GM10847 (cell line): ENCODE data around the gene SHISAL2A.

Source experiments
- POLR2A ChIP-seq: IDR thresholded peaks from 2 replicates; pipeline ENCODE4 v1.6.1; 2011; ENCODE audit not compliant: insufficient read length; ENCODE audit errors: extremely low read depth

SHISAL2A gene

DNA sequence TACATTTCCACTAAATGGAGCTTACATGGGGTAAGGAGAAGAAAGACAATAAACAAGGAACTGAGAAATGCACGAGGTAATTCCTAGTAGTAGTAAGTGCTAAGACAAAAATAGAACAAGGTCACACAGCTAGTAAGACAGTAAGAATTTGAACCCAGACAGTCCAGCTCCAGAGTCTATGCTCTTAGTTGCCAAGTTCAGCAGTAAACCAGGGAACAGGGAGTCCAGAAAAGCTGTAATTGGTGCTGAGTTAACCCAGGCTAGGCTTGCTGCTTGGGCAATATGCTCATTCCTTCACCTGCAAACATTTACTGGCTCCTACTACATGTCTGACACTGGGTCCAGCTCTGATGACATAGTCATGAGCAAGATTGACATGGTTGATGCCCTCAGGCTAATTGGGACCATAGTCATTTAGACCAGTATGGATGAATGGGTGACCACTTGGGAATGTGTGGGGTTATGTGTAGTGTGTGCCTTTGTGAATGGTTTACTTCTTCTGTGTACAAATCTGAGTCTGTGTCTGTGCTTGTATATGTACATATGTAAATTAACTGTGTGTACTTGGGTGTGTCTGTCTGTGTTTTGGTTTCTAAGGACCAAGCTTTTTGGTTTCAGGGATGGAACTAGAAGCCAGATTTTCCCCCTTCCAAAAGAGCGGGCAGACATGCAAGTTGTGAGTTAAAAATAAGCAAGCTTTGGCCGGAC lies 28.8 kb upstream of the SHISAL2A start:
- no peak for TF ChIP-seq POLR2A

- no peak for TF ChIP-seq POLR2A
These were observed 19.2 kb upstream of the SHISAL2A start for GRCh38 chr1:52613636-52614373.

DNA sequence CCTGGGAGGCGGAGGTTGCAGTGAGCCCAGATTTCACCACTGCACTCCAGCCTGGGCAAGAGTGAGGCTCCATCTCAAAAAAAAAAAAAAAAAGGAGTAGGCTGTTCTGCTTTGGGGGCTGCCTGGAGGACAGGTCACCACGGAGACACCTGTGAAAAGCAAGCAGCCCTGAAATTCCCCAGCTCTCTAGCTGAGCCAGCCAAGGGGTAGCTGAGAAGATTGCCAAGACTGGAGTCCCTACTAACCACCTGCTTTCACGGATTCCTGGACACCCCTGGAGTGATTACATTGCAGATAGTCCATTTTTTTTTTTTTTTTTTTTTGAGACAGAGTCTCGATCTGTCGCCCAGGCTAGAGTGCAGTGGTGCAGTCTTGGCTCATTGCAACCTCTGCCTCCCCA lies 18.3 kb upstream of the SHISAL2A start:
- TF ChIP-seq POLR2A = no peak

DNA sequence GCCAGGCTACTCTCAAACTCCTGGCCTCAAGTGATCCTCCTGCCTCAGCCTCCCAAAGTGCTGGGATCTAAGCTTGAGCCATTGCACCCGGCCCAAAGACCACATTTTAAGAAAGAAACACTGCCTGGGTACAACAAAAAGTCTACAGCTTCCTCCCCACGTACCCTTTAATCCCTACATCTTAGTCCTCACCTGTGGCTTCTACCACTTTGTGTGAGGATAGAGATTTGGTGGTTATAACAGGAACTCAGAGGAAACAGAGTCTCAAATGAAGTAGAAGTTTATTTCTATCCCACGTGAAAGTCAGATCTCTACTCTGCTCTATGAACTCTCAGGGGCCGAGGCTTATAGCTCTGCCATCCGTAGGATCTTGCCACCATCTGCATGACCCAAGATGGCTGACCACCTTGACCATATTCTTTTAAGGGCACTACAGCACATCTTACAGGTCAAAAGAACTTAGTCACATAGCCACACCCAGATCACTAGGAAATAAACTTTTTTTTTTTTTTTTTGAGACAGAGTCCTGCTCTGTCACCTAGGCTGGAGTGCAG lies 17.4 kb upstream of the SHISAL2A start:
- TF ChIP-seq POLR2A = no peak

DNA sequence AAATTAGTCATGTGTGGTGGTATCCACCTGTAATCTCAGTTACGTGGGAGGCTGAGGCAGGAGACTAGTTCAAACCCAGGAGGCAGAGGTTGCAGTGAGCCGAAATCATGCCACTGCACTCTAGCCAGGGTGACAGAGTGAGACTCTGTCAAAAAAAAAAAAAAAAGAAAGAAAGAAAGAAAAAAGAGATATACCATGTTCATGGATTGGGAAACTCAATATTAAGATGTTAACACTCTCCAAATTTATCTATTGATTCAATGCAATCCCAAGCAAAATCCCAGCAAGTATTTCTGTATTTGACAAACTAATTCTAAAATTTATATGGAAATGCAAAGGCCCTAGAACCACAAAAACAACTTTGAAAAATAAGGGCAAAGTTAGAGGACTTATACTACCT lies 11.0 kb upstream of the SHISAL2A start:
- no peak for TF ChIP-seq POLR2A

GRCh38 chr1:52623812-52624211 lies 9.2 kb upstream of the SHISAL2A start:
- TF ChIP-seq POLR2A = no peak

DNA sequence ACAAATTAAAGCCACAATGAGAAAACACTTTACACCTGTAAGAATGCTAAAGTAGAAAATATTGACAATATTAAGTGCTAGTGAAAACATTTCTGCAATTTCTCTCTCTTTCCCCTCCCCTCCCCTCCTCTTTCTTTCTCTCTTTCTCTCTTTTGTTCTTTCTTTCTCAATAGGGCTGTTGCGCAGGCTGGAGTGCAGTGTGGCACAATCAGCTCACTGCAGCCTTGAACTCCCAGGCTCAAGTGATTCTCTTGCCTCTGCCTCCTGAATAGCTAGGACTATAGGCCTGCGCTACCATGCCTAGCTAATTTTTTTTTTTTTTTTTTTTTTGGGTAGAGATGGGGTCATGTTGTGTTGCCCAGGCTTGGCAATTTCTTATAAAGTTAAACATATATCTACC lies 5.9 kb upstream of the SHISAL2A start:
- TF ChIP-seq POLR2A = no peak

DNA sequence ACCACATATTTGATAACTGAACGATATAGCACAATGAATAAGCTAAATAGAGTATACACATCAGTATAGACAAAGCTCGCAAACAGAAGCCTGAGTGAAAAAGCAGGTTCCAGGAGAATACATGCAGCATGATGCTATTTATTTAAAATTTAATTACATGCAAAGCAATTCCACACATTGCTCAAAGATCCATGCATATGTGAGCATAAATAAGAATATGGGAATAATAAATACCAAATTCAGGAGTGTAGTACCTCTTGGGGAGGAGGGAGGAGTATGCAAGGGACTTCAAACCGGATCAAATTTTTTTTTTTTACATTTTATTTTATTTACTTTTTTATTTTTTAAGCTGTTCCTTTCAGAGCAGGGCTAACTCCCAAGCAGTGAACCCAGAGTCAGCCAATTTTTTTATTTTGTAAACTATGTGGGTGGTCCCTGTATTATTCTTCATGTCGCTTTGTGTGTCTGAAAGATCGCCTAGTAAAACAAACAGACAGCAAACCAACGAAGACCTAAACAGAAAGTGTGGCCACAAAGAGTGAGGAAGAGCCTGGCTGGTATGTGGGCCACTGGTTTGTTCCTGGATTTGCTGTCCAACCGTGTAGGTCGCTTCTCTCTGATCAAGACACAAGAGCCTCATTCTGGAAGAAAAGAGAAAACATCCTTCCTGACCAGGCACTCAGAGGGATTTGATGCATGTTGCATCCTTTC lies 4.2 kb upstream of the SHISAL2A start:
- TF ChIP-seq POLR2A = no peak

DNA sequence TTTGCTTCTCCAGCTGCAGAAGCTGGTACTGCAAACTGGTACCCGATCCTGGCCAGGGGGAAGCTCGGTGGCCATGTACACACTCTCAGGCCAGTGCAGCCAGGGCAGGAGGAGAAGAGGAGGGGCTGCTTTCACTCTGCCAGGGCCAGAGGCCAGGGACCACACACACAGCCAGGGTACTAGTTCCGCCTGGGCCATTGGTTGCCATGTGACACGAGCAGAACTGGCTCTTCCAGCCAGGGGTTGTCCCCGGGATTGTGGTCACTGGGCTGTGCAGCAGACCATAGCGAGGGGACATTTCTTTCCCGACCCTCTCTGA lies 3.7 kb upstream of the SHISAL2A start:
- no peak for TF ChIP-seq POLR2A

- no peak for TF ChIP-seq POLR2A
These were observed 3.3 kb upstream of the SHISAL2A start for GRCh38 chr1:52629667-52630066.

DNA sequence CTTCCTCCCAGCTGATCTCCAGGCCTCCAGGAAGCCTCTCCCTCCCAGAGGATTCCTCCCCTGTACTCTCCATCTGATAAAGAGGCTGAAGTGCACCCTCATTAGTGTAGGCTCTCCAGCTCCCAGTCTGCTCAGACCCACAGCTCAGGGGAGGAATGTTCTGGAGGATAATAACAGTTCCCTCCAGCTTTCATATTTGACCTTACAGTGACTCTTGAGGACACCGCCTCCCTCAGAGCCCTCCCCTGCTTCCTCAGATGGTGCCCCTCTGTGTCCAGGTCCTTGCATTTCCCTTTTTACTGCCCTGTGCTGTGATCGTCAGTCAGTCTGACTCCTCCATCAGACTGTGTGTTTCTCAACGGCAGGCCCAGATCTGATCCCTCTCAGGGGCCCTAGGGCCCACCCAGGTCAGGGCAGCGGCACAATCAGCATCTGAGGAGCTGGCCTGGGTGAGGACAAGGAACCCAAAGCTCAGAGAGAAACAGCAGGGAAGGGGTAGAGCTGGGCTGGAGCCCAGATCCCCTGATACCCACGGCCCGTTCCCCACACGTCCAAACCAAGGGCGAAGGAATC lies 1.1 kb upstream of the SHISAL2A start:
- no peak for TF ChIP-seq POLR2A

- no peak for TF ChIP-seq POLR2A
These were observed 355 bp downstream of the SHISAL2A start for GRCh38 chr1:52633291-52633754.

GRCh38 chr1:52634111-52634510 lies 1.1 kb downstream of the SHISAL2A start:
- TF ChIP-seq POLR2A = no peak

DNA sequence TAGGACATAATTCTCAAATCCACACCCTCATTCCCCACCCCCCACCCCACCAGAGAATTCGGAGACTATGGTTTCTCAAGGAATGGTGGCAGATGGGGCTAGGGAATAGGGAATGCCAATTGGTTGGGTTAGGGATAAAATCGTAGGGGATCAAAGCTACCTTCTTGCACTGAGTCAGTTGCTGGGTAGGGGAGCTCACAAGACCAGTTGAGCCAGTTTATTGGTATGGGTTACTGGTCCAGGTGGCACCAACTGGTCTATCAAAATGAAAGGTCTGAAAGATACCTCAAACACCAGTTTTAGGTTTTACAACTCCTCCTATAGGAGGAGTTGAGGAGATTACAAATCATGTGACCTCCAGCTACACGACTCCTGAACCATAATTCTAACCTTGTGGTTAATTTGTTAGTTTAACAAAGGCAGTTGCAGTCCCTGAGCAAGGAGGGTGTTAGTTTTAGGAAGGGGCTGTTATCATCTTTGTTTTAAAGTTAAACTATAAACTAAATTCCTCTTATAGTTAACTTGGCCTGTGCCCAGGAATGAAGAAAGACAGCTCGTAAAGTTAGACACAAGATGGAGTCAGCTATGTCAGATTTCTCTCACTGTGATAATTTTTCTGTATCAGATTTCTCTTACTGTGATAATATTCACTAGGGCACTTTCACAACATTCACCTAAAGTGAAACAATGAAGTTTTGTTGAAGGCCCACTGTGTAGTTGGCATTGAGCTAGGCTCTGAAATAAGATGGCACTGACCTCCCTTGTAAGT lies 2.5 kb downstream of the SHISAL2A start:
- no peak for TF ChIP-seq POLR2A
